Prostate gland (tissue), 2 donors: ENCODE results near the gene BTBD7. TPM values are rescaled to one million over a fixed set of nuclear protein-coding genes. Genes with fewer than 3 reads are reported as not detected.

Experiments
- DNase-seq: peaks from one replicate; pipeline ENCODE4 v3.0.0-alpha.2; 2019; ENCODE audit warnings: low spot score
- H3K27ac ChIP-seq, 2 donors: fragments of 200-600 bp; sonication (generic); 2 replicates each; pipeline ENCODE4 v1.5.1; 2017 to 2019
- H3K27me3 ChIP-seq: fragments of 200-600 bp; sonication (generic); replicated peaks from 2 replicates; pipeline ENCODE4 v1.5.1; 2019; ENCODE audit not compliant: insufficient read depth
- H3K36me3 ChIP-seq, 2 donors: fragments of 200-600 bp; sonication (generic); 1 replicate in 1 of 2; 2 replicates in 1 of 2; pipeline versions ENCODE4 v1.5.1 to v1.8.1; 2017 to 2019
- H3K4me1 ChIP-seq: fragments of 200-600 bp; sonication (generic); replicated peaks from 2 replicates; pipeline ENCODE4 v1.5.1; 2019
- H3K4me3 ChIP-seq, 2 donors: fragments of 200-600 bp; sonication (generic); 2 replicates each; pipeline ENCODE4 v1.5.1; 2017 to 2019
- H3K9me3 ChIP-seq: fragments of 200-600 bp; sonication (generic); 2 replicates; pipeline ENCODE4 v1.5.1; 2017
- POLR2A ChIP-seq: fragments of 450-650 bp; IDR thresholded peaks from one replicate; pipeline ENCODE4 v1.6.1; 2016; ENCODE audit warnings: antibody characterized with exemption, mild to moderate bottlenecking
- POLR2AphosphoS5 ChIP-seq: sonication (generic); formaldehyde crosslinking; IDR thresholded peaks from one replicate; pipeline ENCODE4 v1.6.1; 2017; ENCODE audit warnings: antibody characterized with exemption
- whole genome bisulfite sequencing: methylation state at CpG from one replicate; pipeline ENCODE4 v1.1.5; 2018; 5-methylcytosine and 5-hydroxymethylcytosine counted together
- intact Hi-C: fragments of 100-400 bp; cut with DNase I; formaldehyde crosslinking; loops from one replicate; pipeline ENCODE4 v1.14.2; 2022
- total RNA-seq, 2 donors: library from RNA; depleted of rRNA; stranded (reverse); fragments of >200 nt; gene quantifications; one replicate each; pipeline ENCODE4 v1.1.0, GENCODE V29; 2016
- TF ChIP-seq, protein P1 (sequence below), 4 experiments: fragments of 200-600 bp in 2 of 4; fragments of 450-650 bp in 2 of 4; sonication (generic) in 2 of 4; IDR thresholded peaks; 1 replicate in 3 of 4; 2 replicates in 1 of 4; pipeline ENCODE4 v1.5.1; 2016 to 2019; ENCODE audit warnings: antibody characterized with exemption in 4 of 4, mild to moderate bottlenecking in 2 of 4, moderate library complexity in 2 of 4

Gene BTBD7
- total RNA-seq, 2 donors from 2014 or later, result 23.8 to 25.8 TPM

DNA sequence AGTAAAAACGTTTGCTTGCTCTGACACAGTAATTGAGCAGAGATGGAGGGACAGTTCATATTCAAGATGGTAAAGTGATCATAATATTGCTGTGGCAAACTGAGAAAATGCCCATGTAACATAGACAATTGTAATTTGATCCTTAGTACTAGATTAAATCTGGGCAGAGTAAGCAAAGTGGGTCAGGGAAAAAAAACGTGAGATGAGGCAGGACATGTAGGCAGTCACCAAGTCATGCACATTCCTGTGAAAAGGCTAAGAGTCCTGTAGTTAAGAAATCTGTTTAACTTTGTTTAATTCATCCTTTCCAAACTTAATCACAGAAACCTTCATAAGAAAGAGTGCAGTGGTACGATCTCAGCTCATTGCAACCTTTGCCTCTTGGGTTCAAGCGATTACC lies 16.1 kb downstream of the BTBD7 start:
- intact Hi-C loops, result no loop called here
- no peak overlapping the region for H3K27ac ChIP-seq
- no peak overlapping the region for H3K4me3 ChIP-seq
- peaks cover 2% of the 10 kb centered on the region for H3K4me1 ChIP-seq
- H3K27me3 ChIP-seq, result no peaks in the 10 kb centered on the region
- no peaks in the 10 kb centered on the region for H3K9me3 ChIP-seq
- no peaks in the 10 kb centered on the region for H3K36me3 ChIP-seq
- DNase-seq, result no peak
- WGBS, result 69% methylated on average over 4 of the region's 4 CpGs
- TF ChIP-seq, protein P1, sequence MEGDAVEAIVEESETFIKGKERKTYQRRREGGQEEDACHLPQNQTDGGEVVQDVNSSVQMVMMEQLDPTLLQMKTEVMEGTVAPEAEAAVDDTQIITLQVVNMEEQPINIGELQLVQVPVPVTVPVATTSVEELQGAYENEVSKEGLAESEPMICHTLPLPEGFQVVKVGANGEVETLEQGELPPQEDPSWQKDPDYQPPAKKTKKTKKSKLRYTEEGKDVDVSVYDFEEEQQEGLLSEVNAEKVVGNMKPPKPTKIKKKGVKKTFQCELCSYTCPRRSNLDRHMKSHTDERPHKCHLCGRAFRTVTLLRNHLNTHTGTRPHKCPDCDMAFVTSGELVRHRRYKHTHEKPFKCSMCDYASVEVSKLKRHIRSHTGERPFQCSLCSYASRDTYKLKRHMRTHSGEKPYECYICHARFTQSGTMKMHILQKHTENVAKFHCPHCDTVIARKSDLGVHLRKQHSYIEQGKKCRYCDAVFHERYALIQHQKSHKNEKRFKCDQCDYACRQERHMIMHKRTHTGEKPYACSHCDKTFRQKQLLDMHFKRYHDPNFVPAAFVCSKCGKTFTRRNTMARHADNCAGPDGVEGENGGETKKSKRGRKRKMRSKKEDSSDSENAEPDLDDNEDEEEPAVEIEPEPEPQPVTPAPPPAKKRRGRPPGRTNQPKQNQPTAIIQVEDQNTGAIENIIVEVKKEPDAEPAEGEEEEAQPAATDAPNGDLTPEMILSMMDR (IDR thresholded peaks at IDR 0.05), result no peak
- TF ChIP-seq POLR2AphosphoS5, result no peak
- no peak for TF ChIP-seq POLR2A

DNA sequence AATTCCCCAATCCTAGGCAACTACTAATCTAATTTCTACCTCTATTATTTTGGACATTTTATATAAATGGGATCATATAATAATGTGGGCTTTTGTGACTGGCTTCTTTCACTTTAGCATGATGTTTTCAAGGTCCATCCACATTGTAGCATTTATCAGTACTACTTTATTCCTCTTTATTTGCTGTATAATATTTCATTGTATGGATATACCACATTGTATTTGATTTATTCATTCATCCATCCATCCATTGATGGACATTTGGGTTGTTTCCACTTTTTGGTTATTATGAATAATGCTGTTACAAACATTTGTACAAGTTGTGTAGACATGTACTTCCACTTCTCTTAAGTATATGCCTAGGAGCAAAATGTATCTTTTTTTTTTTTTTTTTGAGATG lies 17.3 kb downstream of the BTBD7 start:
- intact Hi-C loops, result no loop called here

DNA sequence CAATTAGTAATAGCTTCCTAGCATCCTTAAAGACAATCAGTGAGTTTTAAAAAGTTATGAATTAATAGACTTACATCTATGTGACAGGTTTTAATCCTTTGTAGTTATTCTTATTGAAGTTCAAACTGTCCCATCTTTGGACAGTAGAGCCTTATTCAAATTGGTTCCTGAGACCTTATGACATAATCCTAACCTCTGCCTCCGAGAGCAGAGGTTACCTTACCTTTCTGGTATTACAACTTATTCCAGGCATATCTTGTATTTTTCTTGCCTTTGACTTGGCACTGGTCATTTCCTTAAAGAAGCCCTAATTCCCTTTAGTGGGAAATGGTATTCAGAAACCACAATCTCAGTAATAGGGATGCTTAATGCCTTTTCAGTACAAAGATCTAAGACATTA lies 21.8 kb downstream of the BTBD7 start:
- no peaks in the 10 kb centered on the region for H3K4me1 ChIP-seq
- intact Hi-C loops, result no loop called here
- no peaks in the 10 kb centered on the region for H3K9me3 ChIP-seq
- TF ChIP-seq, protein P1 (IDR thresholded peaks at IDR 0.05), result no peak
- no peak for TF ChIP-seq POLR2A
- TF ChIP-seq POLR2AphosphoS5, result no peak
- no peak overlapping the region for H3K27ac ChIP-seq
- H3K4me3 ChIP-seq, result no peak overlapping the region
- no peak for DNase-seq
- H3K36me3 ChIP-seq, result no peaks in the 10 kb centered on the region
- 71% methylated on average over 1 of the region's 1 CpG for WGBS
- no peaks in the 10 kb centered on the region for H3K27me3 ChIP-seq

More for the DNA sequence above, 17.3 kb downstream of the BTBD7 start:
- Histone ChIP-seq H3K4me3 (no peak overlapping the region), H3K9me3 (no peaks in the 10 kb centered on the region), H3K4me1 (peaks cover 2% of the 10 kb centered on the region), H3K36me3 (no peaks in the 10 kb centered on the region), H3K27me3 (no peaks in the 10 kb centered on the region), H3K27ac (no peak overlapping the region)
- TF ChIP-seq POLR2A, result no peak
- no peak for TF ChIP-seq POLR2AphosphoS5
- TF ChIP-seq, protein P1 (IDR thresholded peaks at IDR 0.05), result no peak
- DNase-seq, result no peak

DNA sequence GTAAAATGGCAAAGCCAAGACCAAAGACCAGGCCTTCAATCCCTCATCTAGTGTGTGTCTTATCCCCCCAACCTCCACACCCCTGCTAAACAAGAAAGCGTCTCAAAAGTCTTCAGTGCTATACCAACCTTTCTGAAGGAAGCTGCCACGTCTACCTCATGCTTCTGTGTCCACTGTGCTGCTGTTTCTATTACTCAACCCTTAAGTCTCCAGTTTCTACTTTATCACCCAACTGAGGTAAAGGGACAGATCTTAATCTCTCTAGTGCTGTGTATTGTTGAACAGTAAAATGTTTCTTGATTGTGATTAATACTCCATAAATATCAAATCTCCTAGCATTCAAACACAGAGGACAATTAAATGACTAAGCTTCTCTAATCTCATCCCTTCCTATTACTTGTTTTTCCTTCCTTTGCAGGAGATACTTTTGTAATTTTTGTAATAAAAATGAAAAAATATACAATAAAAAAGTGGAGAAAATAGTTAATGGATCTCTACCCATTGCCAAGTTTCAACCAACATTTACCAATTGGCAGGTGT lies 23.3 kb downstream of the BTBD7 start:
- Histone ChIP-seq H3K4me1 (no peaks in the 10 kb centered on the region), H3K27me3 (no peaks in the 10 kb centered on the region), H3K36me3 (no peaks in the 10 kb centered on the region), H3K9me3 (no peaks in the 10 kb centered on the region), H3K27ac (no peak overlapping the region), H3K4me3 (no peak overlapping the region)
- intact Hi-C loops, result no loop called here
- DNase-seq, result no peak
- 73% methylated on average over 2 of the region's 2 CpGs for WGBS
- TF ChIP-seq, protein P1 (IDR thresholded peaks at IDR 0.05), result no peak
- TF ChIP-seq POLR2A (no peak), POLR2AphosphoS5 (no peak)

DNA sequence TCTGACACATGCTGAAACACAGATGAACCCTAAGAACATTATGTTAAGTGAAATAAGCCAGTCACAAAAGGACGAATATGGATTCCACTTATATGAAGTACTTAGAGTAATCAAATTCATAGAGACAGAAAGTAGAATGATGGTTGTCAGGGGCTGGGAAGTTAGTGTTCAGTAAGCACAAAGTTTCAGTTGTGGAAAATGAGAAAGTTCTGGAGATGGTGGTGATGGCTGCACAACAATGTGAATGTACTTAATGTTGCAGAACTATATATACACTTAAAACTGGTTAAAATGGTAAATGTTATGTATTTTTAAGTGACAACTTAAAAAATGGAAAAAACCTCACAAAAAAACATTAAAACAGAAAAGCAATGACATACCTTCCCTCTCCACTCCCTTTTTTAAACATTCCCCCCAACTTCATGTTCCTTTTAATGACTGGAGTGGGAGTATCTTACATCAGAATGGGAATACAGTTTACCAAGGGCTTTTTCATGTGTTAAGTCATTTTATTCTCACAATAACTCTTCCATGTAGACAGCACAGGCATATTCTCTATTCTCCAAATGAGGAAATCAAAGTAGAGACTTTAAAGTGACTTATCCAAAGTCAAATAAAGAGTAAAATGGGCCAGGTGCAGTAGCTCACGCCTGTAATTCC lies 24.0 kb downstream of the BTBD7 start:
- WGBS, result 88% methylated on average over 2 of the region's 2 CpGs
- no peaks in the 10 kb centered on the region for H3K36me3 ChIP-seq
- H3K9me3 ChIP-seq, result no peaks in the 10 kb centered on the region
- H3K27ac ChIP-seq, result no peak overlapping the region
- TF ChIP-seq POLR2AphosphoS5 (no peak), POLR2A (no peak)
- TF ChIP-seq, protein P1 (IDR thresholded peaks at IDR 0.05), result no peak
- H3K27me3 ChIP-seq, result no peaks in the 10 kb centered on the region
- H3K4me1 ChIP-seq, result no peaks in the 10 kb centered on the region
- intact Hi-C loops, result no loop called here
- H3K4me3 ChIP-seq, result no peak overlapping the region
- no peak for DNase-seq
